Activated naive CD8-positive, alpha-beta T cell treated with anti-CD3 and anti-CD28 coated beads for 36 hours (primary cell): ENCODE measurements around the gene KCNMA1. TPM values are rescaled to one million over a fixed set of nuclear protein-coding genes. Genes with fewer than 3 reads are reported as not detected.

Source experiments
- DNase-seq: peaks from one replicate; pipeline ENCODE4 v3.0.0; 2021
- H3K27ac Mint-ChIP-seq: one replicate; pipeline ENCODE4 v1.8.0; 2022; ENCODE audit warnings: mild to moderate bottlenecking, moderate library complexity, mixed read lengths
- H3K27me3 Mint-ChIP-seq: one replicate; pipeline ENCODE4 v1.8.0; 2022; ENCODE audit warnings: mild to moderate bottlenecking, mixed read lengths
- H3K36me3 Mint-ChIP-seq: one replicate; pipeline ENCODE4 v1.8.0; 2021; ENCODE audit warnings: mild to moderate bottlenecking, mixed read lengths
- H3K4me1 Mint-ChIP-seq: one replicate; pipeline ENCODE4 v1.8.0; 2021; ENCODE audit warnings: mixed read lengths
- H3K4me3 Mint-ChIP-seq: one replicate; pipeline ENCODE4 v1.8.0; 2022; ENCODE audit warnings: mild to moderate bottlenecking, moderate library complexity, mixed read lengths
- H3K9me3 Mint-ChIP-seq: one replicate; pipeline ENCODE4 v1.8.0; 2022; ENCODE audit warnings: mixed read lengths
- total RNA-seq, 2 experiments: library from RNA; stranded (reverse); gene quantifications; one replicate each; pipeline ENCODE4 v1.2.3, GENCODE V29; 2021

Gene KCNMA1
- total RNA-seq, 2 experiments from 2014 or later: not detected

DNA sequence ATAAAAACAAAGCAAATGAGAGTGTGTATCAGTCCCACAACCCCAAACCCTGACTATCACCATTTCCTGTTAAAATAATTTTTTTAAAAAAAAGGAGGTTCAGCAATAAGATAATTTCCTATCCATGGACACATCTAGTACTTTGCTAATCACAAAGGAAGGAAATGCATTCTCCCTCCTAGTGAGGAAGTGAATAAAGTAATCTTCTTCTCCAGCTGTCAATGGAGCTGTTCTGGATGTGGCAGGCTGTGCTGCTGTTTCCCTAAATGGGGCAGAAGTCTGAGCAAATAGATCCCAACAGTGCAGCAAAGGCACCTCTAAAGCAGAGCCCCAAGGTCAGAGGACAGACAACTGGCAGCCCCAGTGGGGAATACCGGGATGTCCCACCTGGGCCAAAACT lies 540.0 kb downstream of the KCNMA1 start:
- Mint-ChIP-seq H3K4me3 (no peak overlapping the region), H3K9me3 (no peaks in the 10 kb centered on the region), H3K27ac (no peak overlapping the region), H3K36me3 (no peaks in the 10 kb centered on the region), H3K27me3 (peaks cover 10% of the 10 kb centered on the region), H3K4me1 (no peaks in the 10 kb centered on the region)
- DNase-seq: no peak

DNA sequence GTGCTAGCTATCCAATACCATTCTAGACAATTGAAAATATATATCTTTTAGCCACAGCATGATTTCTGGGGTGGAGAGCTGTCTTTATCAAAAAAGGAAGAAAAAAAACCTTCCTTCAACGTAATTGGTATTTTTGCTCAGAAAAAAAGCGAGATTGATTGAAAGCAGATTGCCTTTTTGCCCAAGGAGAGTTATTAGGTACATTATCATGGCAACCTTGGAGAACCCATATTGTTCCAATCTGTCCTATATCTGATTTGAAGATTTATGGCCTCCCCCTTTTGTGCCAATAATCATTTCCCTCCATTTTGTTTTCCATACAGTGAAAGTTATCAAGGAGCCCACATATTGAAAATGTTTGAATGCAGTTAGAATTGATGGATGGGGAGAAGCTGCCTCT lies 544.5 kb downstream of the KCNMA1 start:
- Mint-ChIP-seq H3K36me3 (no peaks in the 10 kb centered on the region), H3K4me1 (no peaks in the 10 kb centered on the region), H3K27ac (no peak overlapping the region), H3K27me3 (peaks cover 7% of the 10 kb centered on the region), H3K4me3 (no peak overlapping the region), H3K9me3 (no peaks in the 10 kb centered on the region)
- no peak for DNase-seq

DNA sequence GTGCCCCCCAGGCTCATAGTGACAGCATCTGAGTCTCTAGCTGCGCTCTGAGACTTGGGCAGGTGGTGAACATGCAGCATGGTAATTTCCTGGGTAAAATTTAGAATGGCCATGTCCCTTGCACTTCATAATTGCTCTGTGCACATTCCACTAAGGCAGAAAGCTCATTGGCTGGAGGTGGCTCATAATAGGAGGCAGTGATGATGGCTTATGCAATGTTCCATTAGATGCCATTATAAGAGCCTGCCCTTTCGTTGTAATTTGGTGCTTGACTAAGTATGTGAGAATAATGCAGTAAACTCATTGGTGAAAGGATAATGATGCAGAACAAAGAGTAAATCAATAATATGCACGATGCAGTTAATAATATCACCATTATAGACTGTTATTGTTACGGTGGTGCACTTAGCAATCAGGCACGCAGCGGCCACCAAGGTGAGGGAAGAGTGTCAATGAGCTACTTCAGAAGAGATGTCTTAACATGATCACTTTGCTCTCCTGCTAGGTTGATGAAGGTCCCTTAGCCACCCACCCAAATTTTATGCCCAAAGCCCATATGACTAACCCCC lies 545.9 kb downstream of the KCNMA1 start:
- Mint-ChIP-seq H3K27me3 (peaks cover 7% of the 10 kb centered on the region), H3K27ac (no peak overlapping the region), H3K4me1 (no peaks in the 10 kb centered on the region), H3K4me3 (no peak overlapping the region), H3K9me3 (no peaks in the 10 kb centered on the region), H3K36me3 (no peaks in the 10 kb centered on the region)
- no peak for DNase-seq

DNA sequence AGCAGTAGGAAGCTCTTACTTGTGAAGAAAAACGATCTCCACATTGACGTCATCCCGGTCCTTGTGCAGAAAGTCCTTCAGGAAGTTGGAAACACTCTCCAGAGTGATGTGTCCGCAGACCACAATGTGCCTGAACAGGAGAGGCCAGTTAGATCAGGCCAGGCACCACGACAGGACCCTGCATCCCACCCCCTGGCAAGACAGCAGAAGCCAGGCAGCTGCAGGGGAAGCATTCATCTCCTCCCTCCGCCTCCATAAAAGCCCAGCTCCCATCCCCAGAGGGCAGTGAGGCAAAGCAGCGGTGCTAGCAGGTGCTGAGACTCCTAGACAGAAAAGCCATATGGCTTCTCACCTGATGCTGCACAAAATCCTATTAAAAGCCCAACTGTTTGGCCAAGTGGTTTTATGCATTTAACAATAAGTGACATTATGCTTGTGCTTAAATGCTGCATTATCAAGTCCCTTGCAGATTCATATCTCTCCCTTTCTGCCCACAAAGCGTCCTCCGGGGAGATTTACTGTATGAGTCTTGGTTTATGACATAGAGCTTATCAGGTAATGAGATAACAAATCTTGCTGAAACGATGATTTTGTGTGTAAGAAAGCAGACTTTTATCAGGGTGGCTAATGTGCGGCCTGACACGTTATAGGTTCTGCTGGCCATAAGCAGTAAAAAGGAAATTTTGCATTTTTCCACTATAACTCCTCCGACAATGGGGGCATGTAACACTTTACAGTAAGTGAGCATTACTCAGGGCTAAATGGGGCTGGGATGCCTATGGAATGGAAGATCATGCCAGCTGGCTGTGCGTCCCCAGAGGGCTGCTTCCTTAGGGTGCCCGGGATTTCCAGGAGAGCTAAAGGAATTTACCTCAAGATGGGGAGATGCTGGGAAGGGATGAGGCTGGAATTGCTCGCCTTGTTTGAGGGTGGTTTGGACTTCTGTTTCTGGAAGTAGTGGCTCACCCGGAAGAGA lies 546.9 kb downstream of the KCNMA1 start:
- no peaks in the 10 kb centered on the region for H3K36me3 Mint-ChIP-seq
- no peak for DNase-seq
- no peak overlapping the region for H3K27ac Mint-ChIP-seq
- no peak overlapping the region for H3K4me3 Mint-ChIP-seq
- H3K9me3 Mint-ChIP-seq: no peaks in the 10 kb centered on the region
- H3K4me1 Mint-ChIP-seq: no peaks in the 10 kb centered on the region
- H3K27me3 Mint-ChIP-seq: peaks cover 7% of the 10 kb centered on the region

DNA sequence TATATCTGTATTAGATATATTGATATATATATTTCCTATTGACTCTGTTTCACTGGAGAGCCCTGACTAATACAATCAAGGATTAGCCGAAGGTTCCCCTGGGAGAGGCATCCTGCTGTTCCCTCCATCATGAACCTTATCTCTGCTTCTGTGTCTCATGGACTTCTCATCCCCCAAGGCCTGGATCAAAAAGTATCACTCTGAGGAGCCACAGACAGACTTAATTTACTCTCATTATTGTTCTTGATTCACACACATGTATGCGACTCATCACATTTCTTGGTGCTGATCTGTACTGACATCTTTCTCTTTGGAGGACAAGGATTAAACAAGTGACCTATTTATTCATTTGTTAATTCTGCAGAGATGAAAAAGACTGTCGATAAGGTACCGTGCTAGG lies 550.2 kb downstream of the KCNMA1 start:
- Mint-ChIP-seq H3K9me3 (no peaks in the 10 kb centered on the region), H3K4me1 (no peaks in the 10 kb centered on the region), H3K36me3 (no peaks in the 10 kb centered on the region), H3K27ac (no peak overlapping the region), H3K4me3 (no peak overlapping the region), H3K27me3 (peaks cover 4% of the 10 kb centered on the region)
- no peak for DNase-seq

DNA sequence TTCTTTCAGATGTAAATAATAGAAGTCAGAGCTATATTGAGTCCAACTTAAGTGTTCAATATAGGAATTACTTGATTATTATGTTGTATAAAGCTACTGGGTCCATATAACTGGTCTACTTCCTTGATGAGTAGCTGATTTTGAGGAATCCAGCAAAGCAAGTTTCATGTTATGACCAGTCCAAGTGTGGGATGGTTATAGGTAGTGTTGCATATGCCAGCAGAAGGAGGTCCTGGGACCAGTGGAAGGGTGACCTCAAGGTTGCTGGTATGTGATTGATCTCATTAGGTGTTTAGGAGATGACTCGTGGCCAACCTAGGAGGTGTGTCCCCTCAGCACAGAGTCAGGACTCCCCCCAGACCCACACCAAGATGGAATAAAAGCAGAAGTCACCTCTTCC lies 551.5 kb downstream of the KCNMA1 start:
- no peak for DNase-seq
- Mint-ChIP-seq H3K27ac (no peak overlapping the region), H3K4me1 (no peaks in the 10 kb centered on the region), H3K9me3 (no peaks in the 10 kb centered on the region), H3K36me3 (no peaks in the 10 kb centered on the region), H3K27me3 (peaks cover 4% of the 10 kb centered on the region), H3K4me3 (no peak overlapping the region)

DNA sequence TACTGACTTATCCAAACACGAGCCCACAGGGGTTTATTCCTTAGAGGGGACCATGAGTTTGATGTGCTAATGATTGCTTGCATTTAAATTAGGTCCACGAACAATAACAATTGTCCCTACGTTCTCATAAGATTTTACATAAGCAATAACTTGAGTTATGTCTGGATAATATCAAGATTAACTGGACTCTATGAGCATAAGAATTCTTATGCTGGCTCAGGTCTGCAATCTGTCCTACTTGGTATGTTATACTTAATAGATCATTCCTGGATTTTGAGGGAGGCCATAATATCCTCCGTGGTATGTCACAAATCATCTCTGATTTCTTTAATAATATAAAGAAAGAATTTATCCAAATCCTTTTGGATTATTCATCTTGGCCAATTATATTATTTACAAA lies 552.3 kb downstream of the KCNMA1 start:
- no peak for DNase-seq
- no peak overlapping the region for H3K4me3 Mint-ChIP-seq
- H3K36me3 Mint-ChIP-seq: no peaks in the 10 kb centered on the region
- H3K9me3 Mint-ChIP-seq: no peaks in the 10 kb centered on the region
- H3K27ac Mint-ChIP-seq: no peak overlapping the region
- H3K27me3 Mint-ChIP-seq: peaks cover 3% of the 10 kb centered on the region
- H3K4me1 Mint-ChIP-seq: no peaks in the 10 kb centered on the region

DNA sequence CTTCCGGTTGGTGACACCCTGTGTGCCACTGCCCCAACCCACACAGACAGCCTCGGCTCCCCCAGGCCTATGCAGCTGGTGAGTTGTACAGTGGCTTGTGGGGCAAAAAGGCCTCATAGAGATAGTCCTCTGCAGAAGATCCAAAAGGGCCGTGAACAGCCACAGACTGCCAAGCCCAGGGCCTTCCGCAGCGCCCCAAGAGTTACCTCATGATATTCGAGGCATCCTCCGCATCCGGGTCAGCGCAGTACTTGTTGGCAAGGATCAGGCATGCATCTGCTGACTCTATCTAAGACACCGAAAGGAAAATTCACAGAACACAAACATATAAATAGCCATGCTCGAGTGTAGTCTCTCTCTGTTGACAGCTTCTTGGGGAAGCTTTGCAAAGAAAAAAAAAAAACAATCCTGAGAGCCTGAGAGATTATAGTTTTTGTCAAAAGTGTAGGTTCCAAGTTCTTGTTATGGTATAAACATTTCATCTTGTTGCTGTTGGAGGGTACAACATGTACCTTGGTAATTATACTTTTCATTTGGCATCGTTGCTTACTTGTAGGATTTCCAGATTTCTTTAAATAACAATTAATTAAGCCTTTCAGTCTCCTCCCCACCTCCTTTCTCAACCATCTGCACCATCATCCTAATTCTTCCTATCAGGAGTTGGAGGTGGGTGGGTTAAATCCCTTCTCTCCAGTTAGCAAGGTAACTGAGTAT lies 553.0 kb downstream of the KCNMA1 start:
- Mint-ChIP-seq H3K36me3 (no peaks in the 10 kb centered on the region), H3K4me3 (no peak overlapping the region), H3K4me1 (no peaks in the 10 kb centered on the region), H3K27me3 (no peaks in the 10 kb centered on the region), H3K9me3 (no peaks in the 10 kb centered on the region), H3K27ac (no peak overlapping the region)
- no peak for DNase-seq

DNA sequence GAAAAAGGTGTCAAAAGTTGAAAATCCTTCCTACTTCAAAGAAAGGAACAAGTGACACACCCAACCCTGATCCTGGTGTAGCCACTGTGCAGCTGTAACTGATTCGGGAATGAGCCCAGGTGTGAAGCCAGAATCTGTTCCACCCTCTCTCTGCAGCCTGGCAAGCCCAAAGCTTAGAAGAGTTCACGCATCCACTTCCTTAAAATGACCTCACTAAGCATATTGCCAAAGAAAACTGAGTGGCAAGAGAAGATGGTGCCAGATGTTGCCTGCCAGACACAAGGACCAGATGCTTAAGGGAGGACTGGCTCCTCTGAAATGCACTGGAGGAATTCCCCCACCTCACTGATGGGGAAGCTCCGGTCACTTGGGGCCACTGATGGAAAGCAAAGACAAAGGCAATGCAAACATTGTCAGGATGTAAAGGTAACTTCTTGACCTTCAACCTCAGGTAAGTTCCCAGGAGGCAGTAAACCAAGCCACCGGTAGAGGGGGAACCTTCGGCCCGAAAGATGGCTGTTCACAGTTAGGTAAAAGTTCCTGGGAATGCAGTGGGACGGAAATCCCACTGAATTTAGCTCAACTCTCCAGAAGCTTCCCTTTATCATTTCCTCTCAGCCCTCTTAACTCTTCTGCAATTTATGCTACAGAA lies 554.9 kb downstream of the KCNMA1 start:
- no peak overlapping the region for H3K27ac Mint-ChIP-seq
- DNase-seq: no peak
- no peak overlapping the region for H3K4me3 Mint-ChIP-seq
- no peaks in the 10 kb centered on the region for H3K36me3 Mint-ChIP-seq
- no peaks in the 10 kb centered on the region for H3K4me1 Mint-ChIP-seq
- no peaks in the 10 kb centered on the region for H3K27me3 Mint-ChIP-seq
- H3K9me3 Mint-ChIP-seq: no peaks in the 10 kb centered on the region

DNA sequence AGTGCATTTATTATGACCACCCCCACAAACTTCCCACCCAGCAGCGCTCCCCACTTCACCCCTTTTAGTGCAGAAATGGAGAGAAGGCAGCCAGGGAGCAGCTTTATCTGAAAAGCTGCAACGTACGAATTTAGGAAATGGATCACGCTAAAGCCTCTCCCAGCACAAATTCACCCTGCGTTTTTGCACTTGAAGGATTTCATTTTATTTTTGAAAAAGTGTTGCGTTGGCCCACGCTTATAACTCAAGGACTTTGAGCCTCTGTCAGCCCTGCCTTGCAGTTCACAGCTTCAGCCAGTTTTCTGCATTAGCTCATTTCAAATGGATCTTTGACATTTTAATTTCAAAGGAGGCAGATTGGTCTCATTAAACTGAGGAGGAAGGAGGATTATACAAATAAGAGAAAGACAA lies 556.1 kb downstream of the KCNMA1 start:
- no peaks in the 10 kb centered on the region for H3K9me3 Mint-ChIP-seq
- no peak overlapping the region for H3K4me3 Mint-ChIP-seq
- H3K27ac Mint-ChIP-seq: no peak overlapping the region
- no peaks in the 10 kb centered on the region for H3K4me1 Mint-ChIP-seq
- no peaks in the 10 kb centered on the region for H3K27me3 Mint-ChIP-seq
- no peaks in the 10 kb centered on the region for H3K36me3 Mint-ChIP-seq
- DNase-seq: no peak

DNA sequence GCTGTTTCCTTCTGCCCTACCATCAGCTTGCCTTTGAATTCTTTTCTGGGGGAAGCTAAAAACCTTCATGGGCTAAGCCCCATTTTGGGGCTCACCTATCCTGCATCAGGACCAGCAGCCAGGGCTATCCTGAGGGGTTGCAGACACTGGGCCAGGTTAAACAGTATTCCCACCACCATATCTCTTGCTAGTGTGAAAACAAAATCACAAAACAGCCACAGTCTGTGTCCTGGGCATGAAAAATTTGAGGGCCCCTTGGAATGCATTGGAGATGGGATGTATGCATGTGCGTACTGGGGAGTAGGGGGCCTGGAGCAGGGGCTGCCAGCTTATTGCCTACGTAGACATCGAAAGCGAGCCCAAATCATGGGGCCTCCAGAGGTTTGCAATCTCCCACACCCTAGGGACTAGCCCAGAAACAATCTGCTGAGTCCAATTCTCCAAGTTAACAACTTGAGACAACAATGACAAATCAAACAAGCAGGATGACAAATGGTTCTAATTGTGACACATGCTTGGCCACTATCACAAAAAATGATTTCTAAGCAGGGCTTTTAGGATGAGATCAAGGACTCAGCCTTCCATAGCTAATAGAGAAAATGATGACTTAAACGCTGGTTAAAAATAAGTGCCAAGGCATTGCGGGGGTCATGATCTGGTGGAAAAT lies 557.1 kb downstream of the KCNMA1 start:
- H3K27ac Mint-ChIP-seq: no peak overlapping the region
- no peaks in the 10 kb centered on the region for H3K9me3 Mint-ChIP-seq
- no peaks in the 10 kb centered on the region for H3K36me3 Mint-ChIP-seq
- no peak for DNase-seq
- H3K4me3 Mint-ChIP-seq: no peak overlapping the region
- H3K27me3 Mint-ChIP-seq: no peaks in the 10 kb centered on the region
- no peaks in the 10 kb centered on the region for H3K4me1 Mint-ChIP-seq

DNA sequence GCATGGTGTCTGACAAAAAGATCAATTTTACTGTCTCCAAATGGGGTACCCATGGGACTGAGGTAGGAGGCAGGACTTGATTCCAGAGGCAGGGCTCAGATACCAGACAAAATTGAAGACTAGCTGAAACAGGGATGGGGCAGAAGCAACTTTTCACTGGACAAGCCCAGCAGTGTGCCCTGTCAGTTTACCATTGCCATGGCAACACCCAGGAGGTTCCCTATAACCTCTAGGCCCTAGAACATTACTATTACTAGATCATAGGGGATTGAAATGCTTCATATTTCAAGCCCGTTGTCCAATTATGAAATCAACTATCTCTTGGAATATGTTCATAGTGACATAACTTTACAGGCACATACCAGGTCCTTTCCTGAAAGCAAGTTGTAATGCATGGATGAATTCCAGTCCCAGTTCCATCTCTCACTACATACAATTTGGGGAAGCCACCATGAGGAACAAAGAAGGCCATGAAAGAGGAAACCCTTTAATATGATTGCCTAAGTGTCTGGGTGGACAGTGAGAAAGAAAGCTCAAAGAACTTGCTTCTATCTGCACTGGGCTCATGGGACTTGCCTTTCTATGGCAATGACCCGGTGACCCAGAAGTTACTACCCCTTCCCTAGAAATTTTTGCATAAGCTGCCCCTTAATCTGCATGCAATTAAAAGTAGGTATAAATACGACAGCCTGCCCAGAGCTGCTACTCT lies 557.9 kb downstream of the KCNMA1 start:
- no peaks in the 10 kb centered on the region for H3K36me3 Mint-ChIP-seq
- no peaks in the 10 kb centered on the region for H3K9me3 Mint-ChIP-seq
- H3K27me3 Mint-ChIP-seq: no peaks in the 10 kb centered on the region
- H3K4me1 Mint-ChIP-seq: no peaks in the 10 kb centered on the region
- H3K4me3 Mint-ChIP-seq: no peak overlapping the region
- H3K27ac Mint-ChIP-seq: no peak overlapping the region
- DNase-seq: no peak

DNA sequence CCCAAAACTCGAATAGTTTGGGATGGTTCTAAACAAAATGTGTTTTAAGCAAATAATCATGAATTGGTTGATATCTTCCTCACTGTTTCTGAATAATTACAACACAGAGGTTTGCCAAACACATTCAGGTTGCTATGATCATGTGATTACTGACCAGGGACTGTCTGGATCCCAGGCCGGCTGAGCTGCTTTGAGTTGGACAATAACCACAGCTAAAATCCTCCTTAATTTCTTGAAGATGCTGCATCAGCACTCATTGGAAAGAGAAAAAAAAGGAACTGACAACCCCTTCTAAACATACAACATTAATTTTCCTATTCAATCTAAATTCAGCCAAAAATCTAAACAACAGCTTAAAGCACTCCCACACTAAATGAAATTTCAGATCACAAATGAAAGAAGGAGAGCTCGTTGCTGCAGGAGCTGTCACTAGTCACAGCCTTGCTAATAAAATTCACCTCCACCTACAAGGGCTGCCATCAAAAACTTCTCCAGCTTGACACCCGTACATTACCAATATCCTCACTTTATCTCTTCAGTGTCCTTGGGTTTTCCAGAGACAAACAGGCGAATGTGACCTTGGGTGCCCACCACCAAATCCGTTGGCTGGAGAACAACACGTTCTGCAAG lies 560.2 kb downstream of the KCNMA1 start:
- H3K27me3 Mint-ChIP-seq: no peaks in the 10 kb centered on the region
- no peak overlapping the region for H3K4me3 Mint-ChIP-seq
- no peaks in the 10 kb centered on the region for H3K4me1 Mint-ChIP-seq
- no peak for DNase-seq
- H3K36me3 Mint-ChIP-seq: no peaks in the 10 kb centered on the region
- H3K9me3 Mint-ChIP-seq: no peaks in the 10 kb centered on the region
- no peak overlapping the region for H3K27ac Mint-ChIP-seq

DNA sequence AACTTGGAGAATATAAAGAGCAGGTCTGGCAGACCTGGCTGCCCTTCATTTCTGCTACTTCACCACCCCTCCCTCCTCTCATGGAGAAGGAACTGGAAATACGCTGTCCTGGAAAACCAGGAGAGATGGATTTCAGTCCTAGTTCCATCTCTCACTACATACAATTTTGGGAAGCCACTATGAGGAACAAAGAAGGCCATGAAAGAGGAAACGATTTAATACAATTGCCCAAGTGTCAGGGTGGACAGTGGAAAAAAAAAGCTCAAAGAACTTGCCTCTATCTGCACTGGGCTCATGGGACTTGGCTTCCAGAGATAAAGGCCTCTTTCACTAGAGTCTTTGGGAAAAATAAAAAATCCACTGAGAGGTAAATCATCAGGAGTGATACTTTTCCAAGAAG lies 561.7 kb downstream of the KCNMA1 start:
- Mint-ChIP-seq H3K9me3 (no peaks in the 10 kb centered on the region), H3K36me3 (no peaks in the 10 kb centered on the region), H3K4me3 (no peak overlapping the region), H3K4me1 (no peaks in the 10 kb centered on the region), H3K27ac (no peak overlapping the region), H3K27me3 (no peaks in the 10 kb centered on the region)
- DNase-seq: no peak
